Amygdala (tissue), 56 donors: ENCODE measurements around the gene KPNA3.

ENCODE experiments used
- DNase-seq, 56 donors: peaks; one replicate each; lab custom pipeline; 2025; lab: John Stamatoyannopoulos, UW

KPNA3 gene

DNA sequence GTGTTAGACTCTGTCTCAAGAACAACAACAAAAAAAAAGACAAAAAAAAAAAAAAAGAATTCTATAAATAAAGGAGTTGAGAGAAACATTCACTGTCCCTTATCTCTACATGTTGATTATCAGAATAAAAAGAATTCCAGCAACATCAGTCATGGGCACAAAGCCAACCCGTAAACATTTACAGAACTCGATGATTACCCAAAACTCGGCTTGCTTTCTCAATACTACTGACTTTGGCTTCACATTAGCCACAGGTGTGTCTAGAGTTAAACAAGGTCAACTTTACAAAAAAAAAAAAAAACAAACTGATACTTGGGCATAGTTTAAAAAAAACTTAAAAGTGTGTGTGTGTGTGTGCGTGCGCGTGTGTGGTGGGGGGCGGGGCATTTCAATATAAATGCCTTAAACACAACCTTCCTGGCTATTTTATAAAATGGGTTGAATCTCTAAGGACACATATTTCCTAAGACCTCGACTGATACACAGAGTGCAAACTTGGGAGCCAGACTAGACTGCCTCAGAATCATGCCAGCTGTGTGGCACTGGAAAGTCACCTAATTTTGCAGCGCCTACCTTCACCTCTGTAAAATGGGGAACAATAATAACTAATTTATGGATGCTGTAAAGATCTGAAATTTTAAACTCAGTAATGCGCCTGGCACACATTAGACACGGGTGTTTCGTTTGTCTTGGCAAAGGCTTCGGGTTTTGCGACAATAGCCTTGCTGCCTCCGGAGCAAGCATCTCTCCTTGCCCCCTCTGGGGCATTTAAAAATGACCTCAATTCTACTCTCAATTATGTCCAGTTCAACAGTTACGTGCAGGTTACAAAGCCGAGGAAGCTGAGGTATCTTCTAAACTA lies 102.1 kb downstream of the KPNA3 start:
- no peak for DNase-seq

DNA sequence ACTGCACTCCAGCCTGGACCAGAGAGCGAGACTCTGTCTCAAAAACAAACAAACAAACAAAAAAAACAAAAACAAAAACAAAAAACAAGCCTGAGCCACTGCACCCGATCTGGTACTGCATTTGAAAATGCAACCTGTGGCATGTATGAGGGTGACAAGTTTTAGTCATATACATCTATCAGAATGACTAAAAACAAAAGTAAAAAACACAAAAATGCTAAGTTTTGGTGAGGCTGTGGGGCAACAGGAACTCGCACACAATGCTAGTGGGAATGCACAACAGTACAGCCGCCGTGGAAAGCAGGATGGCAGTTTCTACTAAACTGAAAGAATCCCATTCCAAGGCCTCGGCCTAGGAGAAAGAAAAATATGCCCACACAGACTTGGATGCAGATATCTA lies 109.0 kb downstream of the KPNA3 start:
- no peak for DNase-seq

DNA sequence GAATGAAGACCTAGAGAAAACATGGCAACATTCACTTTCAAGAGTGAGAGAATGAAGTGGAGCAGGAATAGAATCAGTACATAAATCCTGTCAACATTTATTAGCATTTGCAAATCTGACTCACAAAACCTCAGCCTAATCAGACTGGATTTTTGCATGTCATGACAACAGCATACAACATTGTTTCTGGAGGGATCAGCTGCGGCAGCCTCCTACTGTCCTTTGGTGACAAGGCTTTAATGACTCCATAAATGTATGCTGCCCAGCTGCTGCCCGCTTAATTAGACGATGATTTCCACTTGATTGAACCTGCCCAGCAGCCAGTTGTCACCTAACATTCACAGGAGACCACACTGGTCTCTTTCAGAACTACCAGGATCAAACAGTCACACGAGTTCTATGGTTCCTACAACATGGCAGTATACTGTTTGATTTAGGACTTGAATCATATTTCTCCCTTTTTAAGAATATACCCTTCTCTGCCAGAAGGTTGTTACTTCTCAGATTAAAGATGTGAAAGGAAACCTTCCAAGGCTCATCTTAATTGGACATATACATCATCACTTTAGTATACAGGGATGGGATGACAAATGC lies 110.5 kb downstream of the KPNA3 start:
- no peak for DNase-seq

DNA sequence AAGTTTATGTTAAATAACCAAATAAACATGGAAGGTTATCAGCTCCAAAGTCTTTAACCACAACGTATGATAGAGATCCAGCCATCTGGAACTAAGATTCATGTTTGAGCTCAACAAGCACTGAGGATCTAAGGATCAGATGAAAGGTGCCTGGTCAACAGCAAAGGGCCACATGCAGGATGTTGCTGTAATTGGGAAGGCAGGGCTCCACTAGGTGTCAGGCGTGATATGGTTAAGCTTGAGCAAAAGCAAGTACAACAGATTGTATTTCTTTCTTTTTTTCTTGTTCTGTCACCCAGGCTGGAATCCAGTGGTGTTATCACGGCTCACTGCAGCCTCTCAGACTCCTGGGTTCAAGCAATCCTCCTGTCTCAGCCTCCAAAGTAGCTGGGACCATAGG lies 113.2 kb downstream of the KPNA3 start:
- peak in 1 of 56 donors; percentile 7 for DNase-seq

DNA sequence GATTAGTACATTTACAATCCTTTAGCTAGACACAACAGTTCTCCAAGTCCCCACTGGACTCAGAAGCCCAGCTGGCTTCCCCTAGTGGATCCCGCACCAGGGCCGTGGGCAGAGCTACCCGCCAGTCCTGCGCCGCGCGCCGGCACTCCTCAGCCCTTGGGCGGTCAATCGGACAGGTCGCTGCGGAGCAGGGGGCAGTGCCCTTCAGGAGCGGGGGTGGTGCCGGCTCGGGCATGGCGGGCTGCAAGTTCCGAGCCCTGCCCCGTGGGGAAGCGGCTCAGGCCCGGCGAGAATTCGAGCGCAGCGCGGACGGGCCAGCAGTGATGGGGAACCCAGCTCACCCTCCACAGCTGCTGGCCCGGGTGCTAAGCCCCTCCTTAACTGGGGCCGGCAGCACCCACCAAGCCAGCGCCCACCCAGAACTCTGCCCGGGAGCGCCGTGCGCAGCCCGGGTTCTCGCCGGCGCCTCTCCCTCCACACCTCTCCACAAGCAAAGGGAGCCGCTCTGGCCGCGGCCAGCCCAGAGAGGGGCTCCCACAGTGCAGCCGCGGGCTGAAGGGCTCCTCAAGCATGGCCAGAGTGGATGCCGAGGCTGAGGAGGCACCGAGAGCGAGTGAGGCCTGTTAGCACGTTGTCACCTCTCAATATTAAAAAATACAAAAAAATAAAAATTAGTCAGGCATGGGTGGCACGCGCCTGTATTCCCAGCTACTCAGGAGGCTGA lies 114.1 kb downstream of the KPNA3 start:
- DNase-seq: no peak

DNA sequence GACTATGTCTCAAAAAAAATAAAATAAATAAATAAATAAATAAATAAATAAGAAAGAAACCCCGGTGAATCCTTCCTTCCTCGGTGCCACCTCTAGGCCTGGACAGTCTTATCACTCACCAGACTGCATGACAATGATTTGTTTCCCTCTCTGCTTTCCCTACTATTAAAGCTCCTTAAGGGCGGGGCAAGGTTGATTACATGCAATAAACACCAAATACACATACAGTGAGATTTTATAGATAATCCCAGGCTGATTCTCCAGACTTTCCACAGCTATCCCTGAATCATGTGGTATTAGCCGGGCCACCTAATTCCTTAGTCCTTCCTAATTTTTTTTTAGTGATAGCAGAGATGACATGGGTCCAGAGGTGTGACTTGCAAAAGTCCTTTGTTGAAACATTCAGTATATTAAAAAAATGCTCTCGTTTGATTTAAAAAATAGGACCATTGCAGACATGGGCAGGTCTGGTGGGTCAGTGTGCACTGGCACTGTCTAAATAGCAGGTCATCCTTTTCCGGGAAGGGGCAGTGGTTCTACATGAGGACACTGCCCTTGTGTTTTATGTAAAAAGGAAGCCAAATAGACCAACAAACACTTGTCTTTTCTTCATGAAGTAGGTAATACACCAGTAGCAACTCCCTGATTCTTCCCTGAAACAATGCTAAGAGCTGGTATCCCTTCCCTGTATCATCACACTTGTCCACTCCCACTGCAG lies 115.7 kb downstream of the KPNA3 start:
- no peak for DNase-seq

DNA sequence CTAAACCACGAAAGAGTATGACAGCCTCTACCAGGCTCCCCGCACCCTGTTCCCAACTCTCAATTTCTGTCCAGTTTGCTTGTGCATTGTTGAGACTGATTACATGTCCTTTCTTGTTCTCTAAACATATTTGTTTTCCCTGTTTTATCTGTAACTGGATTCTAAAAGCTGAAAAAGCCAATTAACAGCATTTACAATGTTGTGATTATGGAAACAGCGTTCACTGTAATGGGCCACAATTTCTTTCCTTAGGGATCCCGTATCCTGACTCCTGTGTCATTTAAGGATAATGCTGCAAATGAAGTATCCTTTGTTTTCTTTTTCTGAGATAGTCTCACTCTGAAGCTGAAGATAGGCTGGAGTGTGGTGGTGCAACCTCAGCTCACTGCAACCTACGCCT lies 121.7 kb downstream of the KPNA3 start:
- no peak for DNase-seq

DNA sequence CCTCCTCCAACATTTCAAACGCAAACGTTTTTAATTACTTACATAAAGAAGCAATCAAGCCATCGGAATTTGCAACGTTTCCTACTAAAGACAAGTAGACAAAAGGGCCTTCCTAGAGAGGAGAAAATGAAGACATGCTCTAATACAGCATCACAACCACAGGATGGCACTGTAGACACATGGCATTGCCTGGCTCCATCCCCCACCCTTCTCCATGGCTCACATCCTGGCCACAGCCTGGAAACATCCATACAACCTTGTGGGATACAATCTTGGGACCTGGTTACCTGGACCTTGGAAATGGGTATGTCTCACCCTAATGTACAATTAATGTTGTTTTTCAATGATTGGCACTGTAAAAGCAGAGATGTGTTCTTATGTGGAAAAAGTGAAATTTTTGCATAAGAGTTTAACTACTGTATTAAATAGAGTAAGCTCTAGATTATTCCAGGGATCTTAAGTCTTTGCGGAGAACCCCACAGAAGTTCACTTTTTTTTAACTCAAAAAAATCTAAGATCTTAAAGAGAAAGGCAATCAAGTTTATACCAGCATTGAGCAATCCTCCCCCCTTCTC lies 122.7 kb downstream of the KPNA3 start:
- DNase-seq: peak in 43 of 56 donors; percentile 2 to 66 (median 30)

DNA sequence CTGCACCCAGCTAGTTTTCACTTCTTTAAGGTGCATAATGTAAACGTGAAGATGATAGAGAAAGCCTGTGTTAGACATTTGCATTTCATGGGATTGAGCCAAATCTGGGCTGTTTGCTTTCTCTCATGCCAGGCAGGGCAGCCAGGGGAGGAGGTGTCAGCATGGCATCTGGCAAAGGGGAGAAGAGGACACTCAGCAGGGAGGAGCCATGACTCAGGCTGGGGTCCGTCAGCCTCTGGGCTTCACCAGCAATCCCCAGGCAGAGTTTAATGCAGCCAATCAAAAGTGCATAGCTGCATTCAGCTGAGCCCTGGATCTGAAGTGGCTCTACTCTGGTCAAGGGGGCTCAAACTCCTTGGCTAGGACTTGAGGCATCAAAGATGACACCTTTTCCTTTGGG lies 124.7 kb downstream of the KPNA3 start:
- no peak for DNase-seq

DNA sequence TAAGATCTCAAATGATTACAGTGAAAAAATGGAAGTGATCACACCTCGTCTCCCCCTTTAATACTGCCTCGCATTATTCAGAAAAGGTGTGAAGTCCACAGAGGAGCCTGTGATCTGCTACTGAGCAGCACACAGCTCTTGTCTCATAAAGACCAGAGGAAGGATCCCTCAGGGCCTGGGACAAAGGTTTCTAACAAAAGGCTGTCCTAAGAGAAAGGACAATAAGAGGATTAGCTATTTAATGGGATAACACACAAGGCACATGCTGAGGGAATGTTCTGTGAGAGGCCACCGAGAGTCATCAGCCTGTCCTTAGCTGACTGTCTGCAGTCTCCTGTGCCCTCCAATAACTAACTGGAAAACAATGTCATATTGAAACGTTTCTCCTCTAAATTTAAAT lies 127.9 kb downstream of the KPNA3 start:
- no peak for DNase-seq

DNA sequence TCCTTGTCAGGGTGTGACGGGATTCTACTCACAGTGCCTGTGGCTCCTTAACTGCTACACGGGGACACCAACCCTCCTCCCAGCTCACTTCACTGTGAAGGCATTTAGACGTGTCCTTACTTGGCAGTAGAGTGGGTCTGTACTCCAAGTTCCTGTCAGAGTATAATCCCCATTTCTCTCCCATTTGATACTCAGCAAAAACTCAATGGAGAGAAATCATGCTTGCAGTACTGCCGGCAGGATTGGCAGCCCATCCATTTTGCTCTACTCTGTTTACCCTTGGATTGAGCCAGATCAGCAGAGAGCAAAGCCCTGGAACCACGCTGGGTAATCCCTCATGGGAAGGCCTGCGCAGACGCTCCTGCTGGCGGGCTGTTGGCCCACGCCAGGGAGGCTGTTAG lies 135.2 kb downstream of the KPNA3 start:
- peak in 11 of 56 donors; percentile 2 to 48 (median 25) for DNase-seq

DNA sequence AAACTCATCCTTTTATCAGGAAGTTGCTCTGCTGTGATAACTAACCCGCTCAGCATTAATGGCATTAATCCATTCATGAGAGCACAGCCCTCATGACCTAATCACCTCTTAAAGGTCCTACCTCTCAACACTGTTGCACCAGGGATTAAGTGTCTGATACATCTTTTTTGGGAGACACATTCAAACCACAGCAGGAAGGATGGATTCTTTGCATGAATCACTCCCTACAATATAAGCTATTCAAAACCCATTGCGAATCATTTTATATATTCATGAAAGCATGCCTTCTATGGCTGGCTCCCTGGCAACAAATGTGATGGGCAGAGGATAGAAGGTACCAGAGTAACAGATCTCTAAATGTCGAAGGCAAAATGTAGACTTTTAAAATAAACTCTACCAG lies 136.6 kb downstream of the KPNA3 start:
- DNase-seq: no peak

DNA sequence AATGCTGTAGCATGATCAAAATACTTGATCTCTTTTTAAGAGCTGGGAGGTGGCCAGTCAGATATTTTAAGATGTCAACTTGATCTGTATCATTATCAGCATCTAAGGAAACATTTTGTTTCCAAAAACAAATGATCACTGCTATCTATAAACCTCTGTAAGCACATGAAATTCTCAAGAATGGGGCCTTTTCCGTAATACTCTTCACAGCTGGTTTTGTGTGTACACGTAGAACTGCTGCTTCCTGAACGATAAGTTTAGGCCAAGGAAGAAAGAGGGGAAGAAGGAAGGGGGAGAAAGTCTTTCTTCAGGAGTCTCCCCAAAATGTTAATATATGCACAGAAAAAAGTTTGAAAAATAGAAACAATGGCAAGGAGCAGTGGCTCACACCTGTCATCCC lies 138.5 kb downstream of the KPNA3 start:
- DNase-seq: no peak

DNA sequence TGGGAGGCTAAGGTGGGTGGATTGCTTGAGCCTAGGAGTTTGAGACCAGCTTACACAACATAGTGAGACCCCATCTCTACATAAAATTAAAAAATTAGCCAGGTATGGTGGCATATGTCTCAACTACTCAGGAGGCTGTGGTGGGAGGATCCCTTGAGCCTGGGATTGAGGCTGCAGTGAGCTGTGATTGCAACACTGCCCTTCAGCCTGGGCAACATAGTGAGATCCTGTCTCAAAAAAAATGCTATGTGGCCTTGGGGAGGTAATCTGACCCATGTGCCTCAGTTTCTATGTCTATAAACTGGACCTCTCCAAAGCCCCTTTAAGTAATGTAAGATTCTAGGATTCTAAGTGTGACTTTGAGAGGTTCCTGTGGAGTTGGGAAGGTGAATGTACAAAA lies 139.0 kb downstream of the KPNA3 start:
- no peak for DNase-seq

DNA sequence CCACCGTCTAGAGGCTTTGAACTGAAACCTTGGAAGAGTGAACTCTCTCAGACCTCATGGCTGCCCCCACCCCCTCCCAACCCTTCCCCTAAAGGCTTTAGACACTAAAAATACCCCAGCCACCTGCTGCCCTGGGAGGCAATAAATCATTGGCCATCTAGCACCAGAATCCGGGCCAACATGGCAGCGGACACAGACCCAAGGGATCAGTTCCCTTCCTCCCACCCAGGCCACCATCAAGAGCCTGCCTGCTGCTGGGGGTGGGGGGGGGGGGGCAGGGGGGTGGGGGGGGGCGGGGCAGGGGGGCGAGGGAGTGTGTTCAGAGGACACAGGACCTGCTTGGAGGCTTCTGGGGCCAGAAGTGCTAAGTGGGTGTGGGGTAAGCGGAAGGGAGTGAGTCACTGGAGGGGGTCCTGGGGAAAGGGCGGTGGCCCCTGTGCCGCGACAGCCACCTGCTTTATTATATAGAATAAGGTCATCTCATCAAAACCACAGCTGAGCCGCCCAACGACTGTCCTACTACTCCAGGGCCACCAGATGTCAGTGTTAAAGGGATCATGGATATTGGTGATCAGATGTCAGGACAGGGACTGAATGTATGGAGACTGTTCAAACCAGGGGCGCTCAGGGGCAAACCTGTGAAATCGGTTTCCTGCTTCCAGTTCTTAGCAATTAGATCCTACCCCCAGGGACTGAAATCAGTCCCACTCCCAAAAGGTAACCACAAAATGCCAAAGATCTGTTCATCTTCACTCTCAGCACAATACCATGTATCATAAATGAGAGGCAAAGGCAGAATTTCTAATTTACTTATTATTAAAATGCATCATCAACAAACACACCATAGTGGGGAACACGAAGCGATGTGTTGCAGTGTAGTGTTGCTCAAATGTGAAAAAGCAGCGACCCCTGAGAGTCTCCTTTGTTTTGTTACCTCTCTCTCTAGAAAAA lies 139.9 kb downstream of the KPNA3 start:
- peak in 3 of 56 donors; percentile 6 to 29 (median 14) for DNase-seq

DNA sequence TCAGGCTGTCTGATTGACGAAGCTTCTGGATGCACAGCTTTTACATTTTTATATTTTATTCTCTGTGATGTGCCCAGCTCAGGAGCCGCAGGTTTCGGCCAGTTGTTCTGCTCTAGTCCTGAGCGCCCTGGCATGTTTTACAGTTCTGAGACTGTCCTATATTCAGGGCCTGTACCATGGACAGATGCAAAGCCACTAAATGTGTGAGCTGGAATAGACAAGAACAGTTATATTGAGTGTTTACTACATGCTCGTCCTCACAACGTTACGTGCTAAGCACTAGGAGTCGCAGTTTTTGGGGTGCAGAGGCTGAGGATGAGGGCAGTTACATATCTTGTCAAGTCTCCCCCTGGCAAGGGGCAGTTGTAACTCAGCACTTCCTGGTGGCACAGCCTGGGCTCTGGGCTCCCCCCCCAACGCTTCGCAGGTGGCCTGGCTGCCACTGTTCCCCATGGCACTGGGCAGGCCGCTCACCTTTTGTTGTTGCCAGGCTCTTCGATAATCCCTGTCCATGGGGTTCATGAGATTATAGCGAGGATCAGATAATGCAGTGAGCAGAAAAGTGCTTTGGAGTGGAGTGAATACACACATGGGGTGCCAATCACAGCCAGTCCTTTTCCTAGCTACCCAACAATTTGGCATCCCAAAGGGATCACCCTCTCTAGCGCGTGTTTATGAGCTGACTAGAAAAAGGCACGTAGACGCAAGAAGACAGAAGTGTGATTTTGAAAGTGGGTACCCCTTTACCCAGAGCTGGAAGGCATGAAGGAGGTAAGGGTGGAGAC lies 140.7 kb downstream of the KPNA3 start:
- no peak for DNase-seq

DNA sequence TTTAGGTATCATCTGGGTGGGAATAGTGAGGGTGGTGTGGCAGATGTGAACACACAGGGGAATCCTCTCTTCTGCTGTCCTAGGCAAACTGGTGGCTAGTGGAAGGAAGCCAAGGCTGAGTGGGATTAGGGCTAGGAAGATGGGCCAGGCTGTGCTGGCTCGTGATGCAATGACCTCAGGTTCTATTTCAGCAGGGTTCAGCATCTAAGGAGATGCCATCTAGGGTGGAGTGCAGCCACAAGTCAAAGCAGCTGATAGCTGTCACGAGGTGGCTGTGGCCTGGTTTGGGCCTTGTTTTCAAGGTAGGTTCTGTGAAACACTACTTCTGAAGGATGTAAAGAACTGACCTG lies 142.5 kb downstream of the KPNA3 start:
- DNase-seq: no peak
